GM10248 (cell line): ENCODE results near the gene KNL1.

Source experiments
- CTCF ChIA-PET: fragments of 300-600 bp; sonication (Branson Sonifier 250); formaldehyde crosslinking; extraction: SDS; loops from one replicate; lab custom pipeline; 2021; ENCODE audit warnings: antibody characterized with exemption; lab: Yijun Ruan, JAX
- POLR2A ChIA-PET: fragments of 350-650 bp; sonication (Branson Sonifier 250); formaldehyde crosslinking; extraction: SDS; loops from one replicate; lab custom pipeline; 2020; ENCODE audit warnings: antibody characterized with exemption; lab: Yijun Ruan, JAX
- DNase-seq: peaks from one replicate; pipeline ENCODE4 v3.0.0; 2012; ENCODE audit errors: extremely low spot score
- CTCF ChIP-seq: IDR thresholded peaks from 2 replicates; pipeline ENCODE4 v1.5.1; 2012; ENCODE audit warnings: mild to moderate bottlenecking, low read depth; ENCODE audit errors: extremely low read depth, missing control alignments, control extremely low read depth

The KNL1 gene, protein sequence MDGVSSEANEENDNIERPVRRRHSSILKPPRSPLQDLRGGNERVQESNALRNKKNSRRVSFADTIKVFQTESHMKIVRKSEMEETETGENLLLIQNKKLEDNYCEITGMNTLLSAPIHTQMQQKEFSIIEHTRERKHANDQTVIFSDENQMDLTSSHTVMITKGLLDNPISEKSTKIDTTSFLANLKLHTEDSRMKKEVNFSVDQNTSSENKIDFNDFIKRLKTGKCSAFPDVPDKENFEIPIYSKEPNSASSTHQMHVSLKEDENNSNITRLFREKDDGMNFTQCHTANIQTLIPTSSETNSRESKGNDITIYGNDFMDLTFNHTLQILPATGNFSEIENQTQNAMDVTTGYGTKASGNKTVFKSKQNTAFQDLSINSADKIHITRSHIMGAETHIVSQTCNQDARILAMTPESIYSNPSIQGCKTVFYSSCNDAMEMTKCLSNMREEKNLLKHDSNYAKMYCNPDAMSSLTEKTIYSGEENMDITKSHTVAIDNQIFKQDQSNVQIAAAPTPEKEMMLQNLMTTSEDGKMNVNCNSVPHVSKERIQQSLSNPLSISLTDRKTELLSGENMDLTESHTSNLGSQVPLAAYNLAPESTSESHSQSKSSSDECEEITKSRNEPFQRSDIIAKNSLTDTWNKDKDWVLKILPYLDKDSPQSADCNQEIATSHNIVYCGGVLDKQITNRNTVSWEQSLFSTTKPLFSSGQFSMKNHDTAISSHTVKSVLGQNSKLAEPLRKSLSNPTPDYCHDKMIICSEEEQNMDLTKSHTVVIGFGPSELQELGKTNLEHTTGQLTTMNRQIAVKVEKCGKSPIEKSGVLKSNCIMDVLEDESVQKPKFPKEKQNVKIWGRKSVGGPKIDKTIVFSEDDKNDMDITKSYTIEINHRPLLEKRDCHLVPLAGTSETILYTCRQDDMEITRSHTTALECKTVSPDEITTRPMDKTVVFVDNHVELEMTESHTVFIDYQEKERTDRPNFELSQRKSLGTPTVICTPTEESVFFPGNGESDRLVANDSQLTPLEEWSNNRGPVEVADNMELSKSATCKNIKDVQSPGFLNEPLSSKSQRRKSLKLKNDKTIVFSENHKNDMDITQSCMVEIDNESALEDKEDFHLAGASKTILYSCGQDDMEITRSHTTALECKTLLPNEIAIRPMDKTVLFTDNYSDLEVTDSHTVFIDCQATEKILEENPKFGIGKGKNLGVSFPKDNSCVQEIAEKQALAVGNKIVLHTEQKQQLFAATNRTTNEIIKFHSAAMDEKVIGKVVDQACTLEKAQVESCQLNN (N-terminal part only)

DNA sequence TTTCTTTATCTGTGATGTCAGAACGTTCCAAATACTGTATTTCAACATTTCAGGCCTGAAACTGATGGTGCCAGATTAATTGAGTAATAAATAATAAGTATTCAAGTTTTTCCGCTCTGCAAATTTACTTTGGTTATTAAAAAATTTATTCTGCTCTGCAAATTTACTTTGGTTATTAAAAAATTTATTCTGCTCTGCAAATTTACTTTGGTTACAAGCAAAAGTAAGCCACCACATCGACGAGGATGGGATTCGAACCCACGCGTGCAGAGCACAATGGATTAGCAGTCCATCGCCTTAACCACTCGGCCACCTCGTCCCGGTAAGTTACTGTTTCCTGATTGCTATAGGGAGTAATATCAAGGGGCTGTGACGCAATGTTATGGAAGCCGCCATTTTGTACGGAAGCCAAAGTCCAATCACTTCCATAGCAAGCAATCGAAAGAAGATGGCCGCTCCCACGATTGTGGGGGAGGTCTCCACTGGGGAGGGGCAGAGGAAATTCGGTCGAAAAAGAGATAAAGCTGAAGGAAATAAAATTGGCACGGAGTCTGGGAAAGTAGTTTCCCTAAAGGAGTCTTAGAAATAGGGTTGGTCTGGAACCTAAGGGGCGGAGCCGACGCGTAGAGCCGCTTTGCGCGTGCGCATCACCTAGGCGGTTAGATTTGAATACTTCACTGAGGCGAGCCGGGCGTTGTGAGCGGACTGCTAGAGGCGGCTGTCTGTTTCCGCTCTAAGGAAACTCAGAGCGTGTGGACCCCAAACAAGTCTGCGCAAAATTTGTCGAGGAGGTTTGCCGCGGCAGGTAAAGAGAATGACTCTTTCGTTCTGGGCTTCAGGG is at the start of gene KNL1:
Gene KNL1 (plus strand): TSS at position 662 of the 841 bp plus-strand sequence. CDS start 8,683 bp downstream, outside the sequence.
- peak; percentile 87 for DNase-seq
- no peak for TF ChIP-seq CTCF
- POLR2A ChIA-PET = no interaction called here
- CTCF ChIA-PET = interaction anchor here (1.1 to 2.1 kb wide), 5 partner anchors 10 to 300 kb away, joined by 3 to 5 read pairs (median 4); partner anchors contain the start of gene VPS18

- TF ChIP-seq CTCF = peak; percentile 31
- no peak for DNase-seq
- CTCF ChIA-PET = interaction anchor here (0.7 to 1.7 kb wide), 4 partner anchors 13 to 44 kb away, joined by 3 to 6 read pairs (median 4); partner anchors contain the start of gene CCDC32
- POLR2A ChIA-PET = no interaction called here
These were observed 48.6 kb upstream of the KNL1 start for GRCh38 chr15:40545457-40545856.

DNA sequence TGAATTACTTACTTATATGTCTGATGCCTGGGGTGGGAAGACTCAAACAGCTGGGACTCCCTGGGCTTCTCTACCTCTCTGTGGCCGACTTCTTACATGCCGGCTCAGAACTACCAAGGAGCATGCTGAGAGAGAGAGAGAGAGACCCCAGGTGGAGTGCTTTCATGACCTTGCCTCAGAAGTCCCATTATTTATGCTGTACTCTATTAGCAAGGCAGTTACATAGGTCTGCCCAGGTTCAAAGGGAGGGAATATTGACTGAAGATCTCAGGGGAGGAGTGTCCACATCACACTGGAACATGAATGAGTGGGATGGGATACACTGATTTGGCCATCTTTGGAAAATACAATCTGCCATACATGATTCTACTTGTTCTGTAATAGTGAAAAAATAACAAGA is 45.4 kb upstream of the KNL1 start:
- TF ChIP-seq CTCF = no peak
- CTCF ChIA-PET = interaction anchor here (1.1 to 1.3 kb wide), 3 partner anchors 12 to 41 kb away, joined by 3 read pairs; no protein-coding TSS in a partner anchor
- no peak for DNase-seq
- POLR2A ChIA-PET = interaction anchor here (1.0 kb wide), 1 partner anchor 17 kb away, joined by 3 read pairs; no protein-coding TSS in a partner anchor

DNA sequence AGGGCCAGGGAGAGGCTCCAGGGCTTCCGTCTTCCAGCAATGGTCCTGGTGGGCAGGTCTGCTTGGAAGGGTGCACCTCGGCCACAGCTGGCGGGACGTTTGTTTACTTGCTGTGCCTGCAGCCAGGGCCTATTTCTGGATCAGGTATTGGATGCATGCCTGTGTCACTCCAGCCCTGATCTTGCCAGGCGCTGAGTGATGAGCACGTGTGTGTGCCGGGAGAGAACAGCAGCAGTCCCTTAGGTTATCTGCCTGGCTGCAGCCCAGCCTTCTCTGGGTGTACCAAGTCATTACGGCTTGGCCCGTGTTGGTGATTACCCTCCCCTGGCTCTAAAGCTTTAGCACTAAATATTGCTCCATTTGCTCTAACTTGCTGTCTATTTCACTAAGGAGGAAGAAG is 44.2 kb upstream of the KNL1 start:
- ChIA-PET POLR2A (interaction anchor here (0.5 to 1.3 kb wide), 4 partner anchors 15 to 40 kb away, joined by 3 to 8 read pairs (median 6); partner anchors contain the start of genes CCDC32 and RPUSD2), CTCF (interaction anchor here (0.6 to 1.5 kb wide), 6 partner anchors 9 to 39 kb away, joined by 3 to 6 read pairs (median 4); partner anchors contain the start of gene CCDC32)
- DNase-seq = no peak
- no peak for TF ChIP-seq CTCF

DNA sequence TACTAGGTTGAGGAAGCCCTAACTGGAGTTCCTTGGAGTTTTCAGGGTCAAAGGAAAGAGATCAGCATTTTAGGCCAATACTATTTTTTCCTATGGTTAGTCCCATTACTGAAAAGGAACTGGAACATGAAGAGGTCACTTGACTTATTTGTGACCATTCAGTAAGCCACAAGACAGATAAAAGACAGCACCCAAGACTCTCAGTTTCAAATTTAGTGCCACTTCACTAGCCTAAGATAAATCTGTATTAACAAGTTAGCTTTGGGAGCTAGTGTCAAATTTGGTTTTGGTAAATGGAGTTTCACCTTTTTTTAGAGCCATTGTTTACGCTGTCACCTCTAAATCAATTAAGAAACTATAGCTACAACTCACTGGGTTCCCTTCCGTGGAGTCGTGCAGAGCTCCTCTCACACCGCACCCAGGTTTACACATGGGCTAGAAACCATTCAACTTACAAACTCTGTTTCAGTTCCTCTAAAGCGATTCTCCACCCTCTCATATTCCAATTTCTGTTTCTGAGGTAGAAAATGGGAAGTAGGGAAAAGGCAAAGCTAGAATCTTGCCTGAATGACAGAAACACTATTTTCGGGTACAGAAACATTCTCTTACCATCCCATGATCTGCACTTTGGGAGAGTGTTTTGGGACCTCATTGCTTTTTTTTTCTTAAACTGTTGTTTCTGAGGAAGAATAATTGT is 43.6 kb upstream of the KNL1 start:
- POLR2A ChIA-PET = interaction anchor here (0.5 to 1.3 kb wide), 4 partner anchors 14 to 39 kb away, joined by 3 to 8 read pairs (median 6); partner anchors contain the start of genes CCDC32 and RPUSD2
- DNase-seq = peak; percentile 69
- CTCF ChIA-PET = interaction anchor here (0.6 to 1.5 kb wide), 6 partner anchors 9 to 39 kb away, joined by 3 to 6 read pairs (median 4); partner anchors contain the start of gene CCDC32
- no peak for TF ChIP-seq CTCF
